Measurements from ENCODE around the gene HUWE1. TPM values are rescaled to one million over a fixed set of nuclear protein-coding genes. Genes with fewer than 3 reads are reported as not detected.

Gene HUWE1
- total RNA-seq, 3 donors from 2014 or later (not counting 1 experiment from before 2014, with no cell fraction given), result 187 to 241 (median 218) TPM

- Mint-ChIP-seq H3K27ac (no peak overlapping the region), H3K27me3 (ENCODE audit: low read depth in 2 of 2) (peaks cover 0 to 18% of the 10 kb centered on the region in 2 donors), H3K4me3 (no peak overlapping the region), H3K9me3 (no peaks in the 10 kb centered on the region), H3K4me1 (no peaks in the 10 kb centered on the region), H3K36me3 (no peaks in the 10 kb centered on the region)
- no peak for ATAC-seq
- no peaks in the 10 kb centered on the region for H3K27me3 ChIP-seq (ENCODE audit: control insufficient read depth, insufficient read depth, low read length)
- intact Hi-C loops (cut with micrococcal nuclease), result loop anchor here (2.0 kb wide), 1 partner anchor 171 kb away; no protein-coding TSS in a partner anchor
- no peak for TF ChIP-seq CTCF (IDR thresholded peaks at IDR 0.05)
- H3K36me3 ChIP-seq (ENCODE audit: control insufficient read depth, insufficient read depth, low read length), result no peaks in the 10 kb centered on the region
- H3K4me3 ChIP-seq (ENCODE audit: low read length), result no peak overlapping the region
- no peaks in the 10 kb centered on the region for H3K9me3 ChIP-seq (ENCODE audit: control insufficient read depth, insufficient read depth, low read length)
- no peak for DNase-seq
- H3K4me1 ChIP-seq (ENCODE audit: control insufficient read depth, insufficient read depth, low read length), result no peaks in the 10 kb centered on the region
- 100% methylated on average over 1 of the region's 2 CpGs for WGBS (ENCODE audit: insufficient coverage)
- no peak overlapping the region for H3K27ac ChIP-seq (ENCODE audit: low read length)
Measured at GRCh38 chrX:53483838-53484405, 202.6 kb downstream of the HUWE1 start.

- Mint-ChIP-seq H3K27ac (no peak overlapping the region), H3K4me3 (no peak overlapping the region), H3K27me3 (ENCODE audit: low read depth in 2 of 2) (peaks cover 0 to 22% of the 10 kb centered on the region in 2 donors), H3K36me3 (no peaks in the 10 kb centered on the region), H3K4me1 (no peaks in the 10 kb centered on the region), H3K9me3 (no peaks in the 10 kb centered on the region)
- ATAC-seq (no peak), DNase-seq (no peak)
- intact Hi-C loops (cut with micrococcal nuclease), result loop anchor here (2.0 kb wide), 1 partner anchor 171 kb away; no protein-coding TSS in a partner anchor
- Histone ChIP-seq H3K27me3 (ENCODE audit: control insufficient read depth, insufficient read depth, low read length) (no peaks in the 10 kb centered on the region), H3K4me1 (ENCODE audit: control insufficient read depth, insufficient read depth, low read length) (no peaks in the 10 kb centered on the region), H3K36me3 (ENCODE audit: control insufficient read depth, insufficient read depth, low read length) (no peaks in the 10 kb centered on the region), H3K9me3 (ENCODE audit: control insufficient read depth, insufficient read depth, low read length) (no peaks in the 10 kb centered on the region), H3K27ac (ENCODE audit: low read length) (no peak overlapping the region), H3K4me3 (ENCODE audit: low read length) (no peak overlapping the region)
- 64% methylated on average over 2 of the region's 2 CpGs for WGBS (ENCODE audit: insufficient coverage)
- TF ChIP-seq CTCF (IDR thresholded peaks at IDR 0.05), result no peak
Measured at GRCh38 chrX:53483416-53483815, 203.1 kb downstream of the HUWE1 start.

Measured in natural killer cell (primary cell).